ENCODE results near the gene AGXT.
A peak's percentile ranks its signal among the peaks of the same experiment; 100 is the strongest.

The AGXT gene

DNA sequence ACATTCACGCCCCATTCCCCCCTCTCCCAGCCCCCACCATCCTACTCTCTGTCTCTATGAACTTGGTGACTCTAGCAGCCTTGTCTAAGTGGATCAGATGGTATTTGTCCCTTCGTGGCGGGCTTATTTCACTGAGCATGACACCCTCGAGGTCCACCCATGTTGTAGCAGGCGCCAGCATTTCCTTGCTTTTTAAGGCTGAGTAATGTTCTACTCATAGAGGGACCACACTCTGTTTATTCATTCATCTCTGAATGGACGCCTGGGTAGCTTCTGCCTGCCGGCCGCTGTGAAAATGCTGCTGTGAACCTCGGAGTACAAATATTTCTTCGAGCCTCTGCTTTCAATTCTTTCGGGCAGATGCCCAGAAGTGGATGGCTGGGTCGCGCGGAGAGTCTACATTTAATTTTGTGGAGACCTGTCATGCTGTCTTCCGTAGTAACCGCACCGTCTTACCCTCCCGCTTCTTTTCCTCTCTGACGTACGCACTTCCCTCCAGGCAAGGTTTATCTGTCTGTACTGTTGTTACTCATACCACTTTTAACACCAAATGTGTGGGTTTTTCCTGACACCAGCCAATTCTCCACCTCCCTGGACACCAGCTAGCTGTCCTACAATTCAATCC is 43.1 kb downstream of the AGXT start:
- ChIA-PET CTCF (no interaction called here), POLR2A (interaction anchor here (0.6 kb wide), 1 partner anchor 57 kb away, joined by 3 read pairs; no protein-coding TSS in a partner anchor)
- DNase-seq (ENCODE audit: extremely low spot score) = no peak
- TF ChIP-seq ARNT (IDR thresholded peaks at IDR 0.05) = no peak
- no peak for TF ChIP-seq SP1 (IDR thresholded peaks at IDR 0.05)
- no peak for TF ChIP-seq FOXM1 (IDR thresholded peaks at IDR 0.05; ENCODE audit: borderline replicate concordance)
- TF ChIP-seq TARDBP (IDR thresholded peaks at IDR 0.05) = no peak
- TF ChIP-seq SUZ12 (IDR thresholded peaks at IDR 0.05) = no peak
- TF ChIP-seq FOXA1 (IDR thresholded peaks at IDR 0.05) = no peak
- no peak for TF ChIP-seq ELF4 (IDR thresholded peaks at IDR 0.05)
- no peak for TF ChIP-seq LEF1 (IDR thresholded peaks at IDR 0.05; ENCODE audit: borderline replicate concordance)
- TF ChIP-seq, protein P1, sequence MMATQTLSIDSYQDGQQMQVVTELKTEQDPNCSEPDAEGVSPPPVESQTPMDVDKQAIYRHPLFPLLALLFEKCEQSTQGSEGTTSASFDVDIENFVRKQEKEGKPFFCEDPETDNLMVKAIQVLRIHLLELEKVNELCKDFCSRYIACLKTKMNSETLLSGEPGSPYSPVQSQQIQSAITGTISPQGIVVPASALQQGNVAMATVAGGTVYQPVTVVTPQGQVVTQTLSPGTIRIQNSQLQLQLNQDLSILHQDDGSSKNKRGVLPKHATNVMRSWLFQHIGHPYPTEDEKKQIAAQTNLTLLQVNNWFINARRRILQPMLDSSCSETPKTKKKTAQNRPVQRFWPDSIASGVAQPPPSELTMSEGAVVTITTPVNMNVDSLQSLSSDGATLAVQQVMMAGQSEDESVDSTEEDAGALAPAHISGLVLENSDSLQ (IDR thresholded peaks at IDR 0.05) = no peak
- no peak for TF ChIP-seq CTBP1 (IDR thresholded peaks at IDR 0.05; ENCODE audit: borderline replicate concordance)
- TF ChIP-seq NFRKB (IDR thresholded peaks at IDR 0.05) = no peak
- TF ChIP-seq HDGF (IDR thresholded peaks at IDR 0.05; ENCODE audit: borderline replicate concordance) = no peak
- TF ChIP-seq BHLHE40 (IDR thresholded peaks at IDR 0.05; ENCODE audit: borderline replicate concordance) = no peak
- TF ChIP-seq FOXK2 (IDR thresholded peaks at IDR 0.05) = no peak
- TF ChIP-seq ZNF384 (IDR thresholded peaks at IDR 0.05) = no peak
- no peak for TF ChIP-seq L3MBTL2 (conservative IDR thresholded peaks at IDR 0.05)

GRCh38 chr2:240912878-240913809 is 44.5 kb downstream of the AGXT start:
- TF ChIP-seq LEF1 (IDR thresholded peaks at IDR 0.05; ENCODE audit: borderline replicate concordance) (no peak), FOXA1 (IDR thresholded peaks at IDR 0.05) (no peak), FOXK2 (IDR thresholded peaks at IDR 0.05) (no peak)
- no peak for DNase-seq (ENCODE audit: extremely low spot score)
- POLR2A ChIA-PET = no interaction called here
- CTCF ChIA-PET = interaction anchor here (1.5 kb wide), 1 partner anchor 8 kb away, joined by 3 read pairs; no protein-coding TSS in a partner anchor

GRCh38 chr2:240913810-240914644 is 45.4 kb downstream of the AGXT start:
- peak; percentile 78 for DNase-seq (ENCODE audit: extremely low spot score)
- TF ChIP-seq SP1 (IDR thresholded peaks at IDR 0.05) (no peak), SUZ12 (IDR thresholded peaks at IDR 0.05) (no peak), ELF4 (IDR thresholded peaks at IDR 0.05) (no peak), ARNT (IDR thresholded peaks at IDR 0.05) (no peak), L3MBTL2 (conservative IDR thresholded peaks at IDR 0.05) (no peak), FOXA1 (IDR thresholded peaks at IDR 0.05) (no peak), FOXM1 (IDR thresholded peaks at IDR 0.05; ENCODE audit: borderline replicate concordance) (no peak), NFRKB (IDR thresholded peaks at IDR 0.05) (no peak), FOXK2 (IDR thresholded peaks at IDR 0.05) (no peak), BHLHE40 (IDR thresholded peaks at IDR 0.05; ENCODE audit: borderline replicate concordance) (no peak), CTBP1 (IDR thresholded peaks at IDR 0.05; ENCODE audit: borderline replicate concordance) (no peak), TARDBP (IDR thresholded peaks at IDR 0.05) (no peak), HDGF (IDR thresholded peaks at IDR 0.05; ENCODE audit: borderline replicate concordance) (no peak)
- CTCF ChIA-PET = interaction anchor here (0.6 to 1.7 kb wide), 8 partner anchors 8 to 218 kb away, joined by 3 to 10 read pairs (median 4); partner anchors contain the start of gene CROCC2
- POLR2A ChIA-PET = no interaction called here

- no peak for DNase-seq (ENCODE audit: extremely low spot score)
- ChIA-PET CTCF (interaction anchor here (0.6 to 1.7 kb wide), 8 partner anchors 8 to 218 kb away, joined by 3 to 10 read pairs (median 4); partner anchors contain the start of gene CROCC2), POLR2A (no interaction called here)
- no peak for TF ChIP-seq FOXA1 (IDR thresholded peaks at IDR 0.05)
- no peak for TF ChIP-seq ELF4 (IDR thresholded peaks at IDR 0.05)
These were observed 46.3 kb downstream of the AGXT start for GRCh38 chr2:240914645-240915525.

- DNase-seq (ENCODE audit: extremely low spot score) = no peak
- ChIA-PET CTCF (interaction anchor here (1.1 to 1.7 kb wide), 4 partner anchors 12 to 71 kb away, joined by 5 to 10 read pairs (median 7); no protein-coding TSS in a partner anchor), POLR2A (no interaction called here)
- TF ChIP-seq ELF4 (IDR thresholded peaks at IDR 0.05) = no peak
- TF ChIP-seq LEF1 (IDR thresholded peaks at IDR 0.05; ENCODE audit: borderline replicate concordance) = no peak
These were observed 47.1 kb downstream of the AGXT start for GRCh38 chr2:240915526-240916341.

GRCh38 chr2:240916571-240917008 is 48.0 kb downstream of the AGXT start:
- CTCF ChIA-PET = no interaction called here
- POLR2A ChIA-PET = no interaction called here
- no peak for DNase-seq (ENCODE audit: extremely low spot score)
- TF ChIP-seq ZNF384 (IDR thresholded peaks at IDR 0.05) (no peak), HDGF (IDR thresholded peaks at IDR 0.05; ENCODE audit: borderline replicate concordance) (no peak), BHLHE40 (IDR thresholded peaks at IDR 0.05; ENCODE audit: borderline replicate concordance) (no peak), NFRKB (IDR thresholded peaks at IDR 0.05) (no peak), FOXA1 (IDR thresholded peaks at IDR 0.05) (no peak), SUZ12 (IDR thresholded peaks at IDR 0.05) (no peak), CTBP1 (IDR thresholded peaks at IDR 0.05; ENCODE audit: borderline replicate concordance) (no peak), LEF1 (IDR thresholded peaks at IDR 0.05; ENCODE audit: borderline replicate concordance) (no peak), ELF4 (IDR thresholded peaks at IDR 0.05) (no peak)

Measured in HEK293T (cell line).